Effector CD4-positive, alpha-beta T cell (primary cell): ENCODE data around the gene BRCA2.
A peak's percentile ranks its signal among the peaks of the same experiment; 100 is the strongest.

Experiments
- DNase-seq: peaks from one replicate; pipeline ENCODE4 v3.0.0-alpha.2; 2020

BRCA2 gene

GRCh38 chr13:32384702-32385101 lies 69.4 kb downstream of the BRCA2 start:
- no peak for DNase-seq

- no peak for DNase-seq
Measured at GRCh38 chr13:32385410-32385809, 70.1 kb downstream of the BRCA2 start.

DNA sequence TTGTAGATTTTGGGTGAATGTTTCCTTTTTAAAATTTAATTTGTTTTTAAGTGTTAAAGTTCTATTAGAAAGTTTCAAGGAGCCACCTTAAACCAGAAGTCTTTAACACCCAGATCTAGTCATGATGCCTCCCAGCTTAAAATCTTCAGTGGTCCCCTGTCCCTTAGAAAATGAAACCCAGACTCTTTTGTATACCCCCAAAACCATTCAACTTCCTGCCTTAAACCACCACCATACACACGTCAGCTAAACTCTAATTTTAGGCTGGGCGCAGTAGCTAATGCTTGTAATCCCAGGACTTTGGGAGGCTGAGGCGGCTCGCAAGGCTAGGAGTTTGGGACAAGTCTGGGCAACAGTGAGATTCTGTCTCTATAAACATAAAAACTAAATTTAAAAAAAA lies 74.7 kb downstream of the BRCA2 start:
- no peak for DNase-seq

- no peak for DNase-seq
Measured at GRCh38 chr13:32390484-32390883, 75.2 kb downstream of the BRCA2 start.

- no peak for DNase-seq
Measured at GRCh38 chr13:32391101-32391619, 75.9 kb downstream of the BRCA2 start.

- DNase-seq = no peak
Measured at GRCh38 chr13:32403108-32403507, 87.8 kb downstream of the BRCA2 start.

- DNase-seq = no peak
Measured at GRCh38 chr13:32407854-32408253, 92.5 kb downstream of the BRCA2 start.

DNA sequence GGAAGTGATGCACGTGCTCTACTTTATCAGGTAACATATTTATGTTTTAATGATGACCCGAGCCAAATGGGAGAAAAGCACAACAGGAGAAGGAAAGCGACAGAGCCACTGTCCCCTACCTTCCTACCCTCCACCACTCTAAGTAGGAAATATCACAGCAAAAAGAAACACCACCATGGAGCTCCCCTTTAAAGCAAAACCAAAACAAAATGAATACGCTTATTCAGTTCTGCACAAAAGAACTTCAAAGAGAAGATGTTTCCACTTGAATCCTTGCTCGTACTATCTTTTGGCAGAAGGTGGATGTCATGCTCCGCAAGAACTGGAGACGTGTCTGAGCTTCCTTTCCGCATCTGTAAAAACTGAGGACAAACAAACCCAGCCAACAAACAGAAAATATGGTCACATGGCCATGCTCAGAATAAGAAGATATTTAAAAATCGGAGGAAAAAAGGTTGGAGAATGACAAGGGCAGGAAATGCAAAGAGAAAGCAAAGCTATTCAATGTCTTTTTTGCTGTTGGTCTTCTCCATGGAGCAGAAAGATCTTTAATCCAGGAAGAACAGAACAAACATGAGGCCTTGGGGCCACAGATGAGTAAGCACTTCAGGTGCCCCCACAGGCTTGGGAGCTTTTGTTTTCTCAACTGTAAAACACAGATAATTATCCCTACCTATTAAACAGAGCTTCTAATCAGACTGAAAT lies 93.1 kb downstream of the BRCA2 start:
- no peak for DNase-seq

GRCh38 chr13:32409001-32409313 lies 93.6 kb downstream of the BRCA2 start:
- DNase-seq = no peak

DNA sequence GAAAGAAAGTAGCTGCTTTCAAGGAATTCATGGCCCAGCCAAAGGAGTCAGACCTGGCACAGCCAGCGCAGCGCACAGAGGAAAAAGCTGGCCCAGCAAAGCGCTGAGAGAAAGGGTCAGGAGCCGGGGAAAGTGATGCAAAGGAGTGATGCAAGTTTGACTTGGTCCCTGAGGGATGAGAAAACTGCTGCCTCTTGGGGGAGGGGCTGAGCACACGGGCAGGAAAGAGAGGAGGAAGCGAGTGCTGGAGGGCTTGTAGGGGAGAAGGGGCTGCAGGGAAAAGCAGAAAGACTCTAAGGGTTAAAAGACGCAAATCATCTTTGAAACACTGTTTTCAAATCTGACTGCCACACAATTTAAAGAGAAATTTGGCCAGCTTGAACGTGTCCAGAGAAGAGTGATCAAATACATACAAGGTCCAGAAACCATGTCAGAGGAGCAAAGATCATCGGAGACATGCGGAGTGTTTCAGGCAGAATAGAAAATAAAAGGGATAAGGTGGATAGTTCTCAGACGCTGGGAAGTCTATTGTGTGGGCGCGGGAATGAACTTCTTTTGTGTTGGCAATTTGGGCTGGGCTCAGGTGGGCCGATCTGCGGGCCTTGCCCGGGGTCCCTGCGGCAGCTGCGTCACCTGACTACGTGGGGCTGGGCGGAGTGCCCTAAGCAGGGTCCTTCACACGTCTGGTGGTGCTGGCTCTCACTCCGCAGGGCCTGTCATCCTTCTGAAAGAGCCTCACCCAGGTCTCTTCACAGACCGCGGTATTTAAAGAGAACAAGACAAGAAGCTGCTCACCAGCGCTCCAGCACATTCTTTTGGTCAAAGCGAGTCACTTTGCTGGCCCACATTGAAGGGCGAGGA lies 94.5 kb downstream of the BRCA2 start:
- no peak for DNase-seq

DNA sequence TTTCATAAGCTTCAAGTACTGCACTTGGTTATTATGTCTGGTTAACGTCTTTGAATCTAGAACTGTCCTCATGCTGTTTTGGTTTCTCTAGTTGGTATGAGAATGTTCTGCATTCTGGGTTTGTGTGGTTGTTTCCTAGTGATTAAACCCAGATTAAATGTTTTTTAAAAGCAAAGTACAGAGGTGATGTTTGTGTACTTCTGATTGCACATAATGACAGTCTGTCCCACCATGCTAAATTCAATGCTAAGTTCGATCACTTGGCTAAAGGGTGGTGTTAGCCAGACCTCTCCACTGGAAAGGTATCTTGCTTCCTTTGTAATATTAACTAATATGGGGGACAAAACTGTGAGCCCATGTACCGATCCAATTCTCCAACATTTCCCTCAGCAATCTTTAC lies 98.0 kb downstream of the BRCA2 start:
- DNase-seq = no peak

- no peak for DNase-seq
Measured at GRCh38 chr13:32414580-32414979, 99.3 kb downstream of the BRCA2 start.

- no peak for DNase-seq
Measured at GRCh38 chr13:32415019-32415418, 99.7 kb downstream of the BRCA2 start.

- DNase-seq = no peak
Measured at GRCh38 chr13:32417995-32418394, 102.7 kb downstream of the BRCA2 start.

GRCh38 chr13:32419862-32420261 lies 104.6 kb downstream of the BRCA2 start:
- DNase-seq = no peak

DNA sequence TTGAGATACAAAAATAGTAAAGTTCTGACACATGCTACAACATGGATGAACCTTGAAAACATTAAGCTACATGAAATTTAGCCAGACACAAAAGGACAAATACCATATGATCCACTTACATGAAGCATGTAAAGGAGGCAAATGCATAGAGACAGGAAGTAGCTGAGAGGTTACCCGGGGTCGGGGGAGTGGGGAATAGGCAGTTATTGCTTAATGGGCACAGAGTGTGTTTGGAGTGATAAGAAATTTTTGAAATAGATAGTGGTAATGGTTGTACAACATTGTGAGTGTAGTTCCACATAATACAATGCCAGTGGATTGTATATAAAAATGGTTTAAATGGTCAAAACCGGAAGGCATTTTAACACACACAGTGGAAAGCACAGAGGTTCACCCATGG lies 108.3 kb downstream of the BRCA2 start:
- no peak for DNase-seq

- no peak for DNase-seq
Measured at GRCh38 chr13:32425158-32425557, 109.8 kb downstream of the BRCA2 start.

GRCh38 chr13:32426191-32426989 lies 111.1 kb downstream of the BRCA2 start:
- DNase-seq = peak; percentile 15

DNA sequence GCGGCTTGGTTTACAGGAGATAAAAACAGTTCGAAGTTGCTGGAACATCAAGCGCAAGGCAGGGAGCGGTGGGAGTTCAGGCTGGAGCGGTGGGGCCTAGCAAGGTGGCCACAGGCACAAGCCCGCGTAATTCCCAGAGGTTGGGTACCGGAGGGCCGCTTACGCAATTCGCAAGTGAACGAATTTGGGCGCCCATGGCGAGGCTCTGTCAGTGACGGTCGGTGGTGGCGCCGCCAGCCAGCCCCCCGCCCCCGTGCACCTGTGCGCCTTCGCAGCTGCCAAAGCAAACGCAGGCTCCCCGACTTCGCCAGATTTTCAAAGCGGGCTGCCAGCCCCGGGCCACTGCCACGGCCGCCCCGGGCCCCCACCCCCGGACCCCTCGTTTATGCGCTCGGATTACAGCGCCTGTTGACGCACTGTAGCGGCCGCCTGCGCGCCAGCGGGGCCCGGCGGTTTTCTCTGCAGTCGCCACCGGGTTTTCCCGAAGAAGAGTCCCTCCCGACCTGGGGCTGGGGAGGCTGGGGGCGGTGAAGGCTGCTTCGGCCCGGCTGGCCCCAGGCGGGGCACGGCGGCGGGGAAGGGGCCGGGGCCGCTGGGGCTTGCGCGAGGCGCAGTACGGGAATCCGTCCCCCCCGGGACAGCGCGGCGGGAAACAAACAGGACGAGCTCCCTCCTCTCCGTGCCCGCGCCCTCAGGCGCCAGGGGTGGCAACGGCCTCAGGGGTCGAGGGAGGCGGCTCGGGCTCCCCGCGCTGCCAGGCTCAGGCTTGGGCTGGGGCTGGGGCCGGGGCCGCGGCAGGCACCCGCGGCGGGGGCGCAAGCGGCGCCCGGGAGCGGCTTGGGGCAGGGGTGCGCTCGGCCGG lies 111.9 kb downstream of the BRCA2 start:
- peak; percentile 55 for DNase-seq

GRCh38 chr13:32427852-32428580 lies 112.7 kb downstream of the BRCA2 start, which contains the start of gene N4BP2L1:
Gene N4BP2L1 (minus strand): TSS chr13:32428130. CDS start chr13:32428082, 48 bp downstream.
- peak; percentile 79 for DNase-seq
